Measurements from ENCODE around the gene DPP7.

- no peak for TF ChIP-seq CTCF (IDR thresholded peaks at IDR 0.05; ENCODE audit: low read depth, low read length)
- TF ChIP-seq EZH2phosphoT487 (IDR thresholded peaks at IDR 0.05; ENCODE audit: low read depth) = no peak
These were observed 5.0 kb downstream of the DPP7 start for GRCh38 chr9:137109250-137110146.
